Endothelial cell of umbilical vein (primary cell): Measurements from ENCODE around the gene KCNMA1. TPM values are rescaled to one million over a fixed set of nuclear protein-coding genes. Genes with fewer than 3 reads are reported as not detected.

Source experiments
- BruUV-seq: library from RNA; stranded (reverse); fragments of 400-500 nt; replicated peaks from 2 replicates; lab custom pipeline; 2021; lab: Mats Ljungman, UMichigan
- CTCF ChIA-PET: fragments of 300-600, 350-600 bp; sonication (Branson Sonifier 250); formaldehyde crosslinking; loops from one replicate; lab custom pipeline; 2021; ENCODE audit warnings: antibody characterized with exemption, inconsistent platforms; lab: Charles Lee
- POLR2A ChIA-PET: fragments of 300-600, 350-600 bp; sonication (Branson Sonifier 250); formaldehyde crosslinking; loops from one replicate; lab custom pipeline; 2021; ENCODE audit warnings: antibody characterized with exemption, inconsistent platforms; lab: Charles Lee
- DNase-seq: peaks from one replicate; pipeline ENCODE4 v3.0.0-alpha.2; 2011; ENCODE audit warnings: low read depth, low spot score
- FAIRE-seq: peaks from 2 replicates; lab custom pipeline; 2011; peaks lifted over from hg19 to GRCh38; lab: Jason Lieb, UNC
- H2AFZ ChIP-seq: 2 replicates; pipeline ENCODE4 v1.6.0; 2012; ENCODE audit warnings: low read depth, low read length, control low read depth, inconsistent platforms
- H3K27ac ChIP-seq: 2 replicates; pipeline ENCODE4 v1.5.1; 2011; ENCODE audit warnings: low read depth, mild to moderate bottlenecking, control low read depth, low read length, moderate library complexity; ENCODE audit not compliant: insufficient read depth
- H3K27me3 ChIP-seq, 2 experiments: 2 replicates each; pipeline versions ENCODE4 v1.6.0 to v1.6.1; 2011; ENCODE audit warnings: low read length in 2 of 2, mixed read lengths in 1 of 2; ENCODE audit not compliant: control insufficient read depth in 2 of 2, insufficient read depth in 2 of 2
- H3K36me3 ChIP-seq, 2 experiments: 2 replicates in 1 of 2; 3 replicates in 1 of 2; pipeline ENCODE4 v1.5.1; 2011; ENCODE audit warnings: low read length in 2 of 2, mild to moderate bottlenecking in 1 of 2, moderate library complexity in 1 of 2; ENCODE audit not compliant: control insufficient read depth in 2 of 2, insufficient read depth in 2 of 2; ENCODE audit errors: extremely low read depth in 1 of 2
- H3K4me1 ChIP-seq: 3 replicates; pipeline ENCODE4 v1.5.1; 2011; ENCODE audit warnings: mild to moderate bottlenecking, low read length; ENCODE audit not compliant: control insufficient read depth, insufficient read depth; ENCODE audit errors: extremely low read depth
- H3K4me2 ChIP-seq: 2 replicates; pipeline ENCODE4 v1.6.1; 2011; ENCODE audit warnings: low read length, control low read depth, mixed read lengths; ENCODE audit not compliant: insufficient read depth
- H3K4me3 ChIP-seq, 3 experiments: fragments of 200-600 bp in 1 of 3; sonication (generic), shearing (Covaris generic) in 1 of 3; replicated peaks in 1 of 3; 2 replicates each; pipeline ENCODE4 v1.5.1; 2011 to 2016; ENCODE audit warnings: control low read depth in 3 of 3, low read length in 3 of 3, mild to moderate bottlenecking in 2 of 3, inconsistent platforms in 1 of 3, low read depth in 1 of 3, moderate library complexity in 1 of 3; ENCODE audit not compliant: insufficient read depth in 1 of 3
- H3K79me2 ChIP-seq: 2 replicates; pipeline ENCODE4 v1.6.0; 2012; ENCODE audit warnings: low read length, inconsistent platforms; ENCODE audit not compliant: control insufficient read depth, insufficient read depth
- H3K9ac ChIP-seq: replicated peaks from 2 replicates; pipeline ENCODE3; 2011; ENCODE audit warnings: low read length, control low read depth; ENCODE audit not compliant: insufficient read depth; ENCODE audit errors: extremely low read depth
- H3K9me1 ChIP-seq: replicated peaks from 3 replicates; pipeline ENCODE4 v1.6.0; 2011; ENCODE audit warnings: mild to moderate bottlenecking, low read length; ENCODE audit not compliant: control insufficient read depth, insufficient read depth; ENCODE audit errors: extremely low read depth
- H3K9me3 ChIP-seq: replicated peaks from 2 replicates; pipeline ENCODE4 v1.5.1; 2012; ENCODE audit warnings: low read length, inconsistent platforms; ENCODE audit not compliant: control insufficient read depth, insufficient read depth
- H4K20me1 ChIP-seq: replicated peaks from 2 replicates; pipeline ENCODE3; 2011; ENCODE audit warnings: mild to moderate bottlenecking, low read length; ENCODE audit not compliant: control insufficient read depth, insufficient read depth; ENCODE audit errors: extremely low read depth
- CTCF ChIP-seq, 2 donors: IDR thresholded peaks; 1 replicate in 1 of 2; 2 replicates in 1 of 2; pipeline ENCODE4 v1.5.1; 2011; ENCODE audit warnings: low read length in 2 of 2, mild to moderate bottlenecking in 2 of 2, moderate library complexity in 2 of 2, control low read depth in 1 of 2, inconsistent platforms in 1 of 2, low read depth in 1 of 2; ENCODE audit not compliant: insufficient read depth in 1 of 2; ENCODE audit errors: extremely low read depth in 1 of 2
- MAX ChIP-seq: IDR thresholded peaks from 2 replicates; pipeline ENCODE4 v1.6.1; 2011; ENCODE audit not compliant: insufficient read depth, insufficient read length
- POLR2AphosphoS5 ChIP-seq: IDR thresholded peaks from 2 replicates; pipeline ENCODE4 v1.6.1; 2012; ENCODE audit warnings: low read depth, mild to moderate bottlenecking, control low read depth, low read length, moderate library complexity; ENCODE audit not compliant: insufficient read depth
- dilution Hi-C: fragments of 300-500 bp; cut with MboI; formaldehyde crosslinking; loops from one replicate; pipeline ENCODE4 v1.15.0; 2019; ENCODE audit warnings: low sequenced_read_pairs; ENCODE audit not compliant: extremely low pct_ligation_motif_present
- intact Hi-C: fragments of 100-400 bp; cut with micrococcal nuclease; formaldehyde crosslinking; loops from one replicate; pipeline ENCODE4 v1.10.0; 2022
- polyA plus RNA-seq, 4 experiments: library from polyadenylated mRNA; depleted of rRNA in 3 of 4; stranded (reverse) in 3 of 4; unstranded in 1 of 4; fragments of >200 nt; gene quantifications; 2 replicates each; pipeline versions ENCODE4 v1.2.1 to v1.2.3, GENCODE V29; 2011 to 2012; ENCODE audit warnings: missing spikeins in 1 of 4
- total RNA-seq: library from RNA; stranded (reverse); gene quantifications from 2 replicates; pipeline ENCODE4 v1.2.3, GENCODE V29; 2021

KCNMA1 gene
- total and polyA plus RNA-seq, 2 donors (not counting 3 experiments of a cell fraction or from before 2014, with no cell fraction given): 0.10 to 0.82 TPM

GRCh38 chr10:76902949-76903348 lies 734.7 kb downstream of the KCNMA1 start:
- Histone ChIP-seq H3K4me1 (no peaks in the 10 kb centered on the region), H3K4me2 (no peak overlapping the region), H2AFZ (no peak overlapping the region), H3K79me2 (no peaks in the 10 kb centered on the region), H3K36me3 (no peaks in the 10 kb centered on the region), H3K27me3 (no peaks in the 10 kb centered on the region), H3K27ac (no peak overlapping the region), H3K9me1 (no peaks in the 10 kb centered on the region), H3K4me3 (no peak overlapping the region), H4K20me1 (no peaks in the 10 kb centered on the region), H3K9ac (no peak overlapping the region), H3K9me3 (no peaks in the 10 kb centered on the region)
- no peak for DNase-seq
- intact Hi-C loops (no loop called here), dilution Hi-C loops (no loop called here)
- ChIA-PET CTCF (no interaction called here), POLR2A (no interaction called here)
- FAIRE-seq: no peak
- BruUV-seq: no TSS peak
- peak in 1 of 2 donors; percentile 4 for TF ChIP-seq CTCF (IDR thresholded peaks at IDR 0.05; ENCODE audit: extremely low read depth in 1 of 2, insufficient read depth in 1 of 2, low read depth in 1 of 2, low read length in 2 of 2)
- no peak for TF ChIP-seq MAX

GRCh38 chr10:76901701-76902100 lies 735.9 kb downstream of the KCNMA1 start:
- Histone ChIP-seq H3K9me3 (no peaks in the 10 kb centered on the region), H3K4me1 (no peaks in the 10 kb centered on the region), H3K9me1 (no peaks in the 10 kb centered on the region), H3K79me2 (no peaks in the 10 kb centered on the region), H4K20me1 (no peaks in the 10 kb centered on the region), H3K36me3 (no peaks in the 10 kb centered on the region), H3K9ac (no peak overlapping the region), H3K27ac (no peak overlapping the region), H3K4me3 (no peak overlapping the region), H3K4me2 (no peak overlapping the region), H3K27me3 (no peaks in the 10 kb centered on the region), H2AFZ (no peak overlapping the region)
- DNase-seq (no peak), FAIRE-seq (no peak)
- intact Hi-C loops: no loop called here
- ChIA-PET CTCF (no interaction called here), POLR2A (no interaction called here)
- dilution Hi-C loops: no loop called here
- no TSS peak for BruUV-seq
- no peak for TF ChIP-seq POLR2AphosphoS5
